HUDEP-2 (cell line): ENCODE data around the gene EPHA1.
A peak's percentile ranks its signal among the peaks of the same experiment; 100 is the strongest.

ENCODE experiments used
- DNase-seq, 76 experiments: peaks; one replicate each; lab custom pipeline; 2025; ENCODE audit not compliant: unreplicated experiment in 76 of 76; lab: John Stamatoyannopoulos, UW

Gene EPHA1

GRCh38 chr7:143375298-143376034, 33.2 kb downstream of the EPHA1 start:
- DNase-seq, result no peak

GRCh38 chr7:143374561-143374960, 34.1 kb downstream of the EPHA1 start:
- no peak for DNase-seq

DNA sequence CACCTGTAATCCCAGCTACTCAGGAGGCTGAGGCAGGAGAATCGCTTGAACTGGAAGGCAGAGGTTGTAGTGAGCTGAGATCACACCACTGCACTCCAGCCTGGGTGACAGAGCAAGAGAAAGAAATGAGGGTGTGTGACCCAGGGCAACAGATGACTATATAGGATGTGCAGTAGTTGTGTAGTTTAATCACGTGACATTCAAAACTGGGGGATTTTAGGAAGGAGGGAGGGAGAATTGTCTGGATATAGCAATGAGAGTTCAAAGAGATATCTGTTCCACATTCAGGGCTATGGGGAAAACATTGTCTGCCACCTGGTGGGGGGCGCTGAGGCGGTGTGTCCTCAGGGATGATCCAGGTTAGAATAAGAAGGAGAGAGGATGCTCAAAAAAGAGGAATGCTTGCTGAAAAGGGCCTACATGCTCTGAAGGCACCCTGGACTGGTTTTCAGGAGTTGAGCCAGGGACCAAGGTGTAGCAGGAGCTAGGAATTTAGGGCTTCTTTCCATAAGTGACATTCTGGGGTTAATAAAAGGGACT, 35.3 kb downstream of the EPHA1 start:
- DNase-seq, result no peak

DNA sequence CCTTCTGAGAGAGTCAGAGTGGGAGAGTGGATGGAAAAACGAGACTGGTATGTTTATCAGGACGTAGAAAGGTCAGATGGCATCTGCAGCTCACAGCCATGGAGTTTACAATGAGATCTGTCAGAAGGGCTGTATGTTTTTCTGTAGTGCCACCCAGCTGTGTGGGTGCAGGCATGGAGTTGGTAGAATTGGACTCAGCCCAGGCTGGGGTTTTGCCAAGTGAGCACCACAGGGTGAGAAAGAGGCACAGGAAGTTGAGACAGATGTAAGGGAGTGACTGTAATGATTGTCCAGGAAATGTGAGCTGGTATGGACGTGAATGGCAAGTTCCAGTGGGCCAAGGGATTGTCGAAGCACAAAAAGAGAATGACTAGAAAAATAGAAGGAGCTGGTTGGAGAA, 36.6 kb downstream of the EPHA1 start:
- peak in 69 of 76 experiments; percentile 6 to 86 (median 60) for DNase-seq

GRCh38 chr7:143369678-143370651, 38.7 kb downstream of the EPHA1 start:
- no peak for DNase-seq

GRCh38 chr7:143368387-143368786, 40.3 kb downstream of the EPHA1 start:
- no peak for DNase-seq

- DNase-seq, result no peak
These were observed 40.7 kb downstream of the EPHA1 start for GRCh38 chr7:143367972-143368371.

DNA sequence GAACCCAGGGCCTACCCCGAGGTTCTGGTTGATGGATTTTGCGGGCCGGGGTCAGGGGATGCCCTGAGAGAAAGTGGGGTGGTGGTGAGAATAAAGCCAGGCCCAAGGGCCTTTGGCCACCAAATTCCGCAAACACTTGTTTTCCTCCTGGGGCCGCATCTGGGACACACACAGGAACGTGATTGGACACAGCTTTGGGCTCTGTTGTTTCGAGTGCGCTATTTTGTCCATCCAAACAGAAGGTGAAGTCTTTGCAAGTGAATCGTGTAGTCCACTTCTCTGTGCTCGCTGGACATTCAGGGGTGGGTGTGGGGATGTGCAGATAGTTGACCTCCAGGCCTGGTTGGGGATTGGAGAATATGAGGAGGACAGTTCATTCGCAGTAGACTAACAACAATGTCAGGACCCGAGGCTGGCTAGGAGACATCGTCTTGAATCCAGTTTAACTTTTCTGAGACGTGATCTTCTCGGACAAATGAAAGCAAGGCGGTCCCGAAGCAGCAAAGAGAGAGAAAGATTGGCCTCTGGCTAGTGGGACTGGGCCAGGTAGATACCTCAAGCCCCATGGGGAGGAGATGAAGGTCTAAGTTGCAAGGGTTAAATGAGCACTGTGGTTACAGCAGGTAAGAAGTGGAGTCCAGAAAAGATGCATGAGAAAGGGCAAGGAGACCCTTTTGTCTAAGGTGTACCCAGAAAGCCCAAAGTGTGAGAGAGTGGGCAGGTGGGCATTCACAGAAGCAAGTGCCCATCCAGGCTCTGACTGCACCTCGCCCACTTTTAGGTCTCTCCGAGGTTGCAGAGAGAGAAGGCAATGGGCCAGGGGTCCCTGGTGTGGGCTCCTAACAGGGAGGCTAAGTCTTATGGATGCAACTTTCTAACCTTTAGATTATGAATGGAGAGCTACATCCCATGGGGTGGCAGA, 45.4 kb downstream of the EPHA1 start:
- DNase-seq, result no peak

DNA sequence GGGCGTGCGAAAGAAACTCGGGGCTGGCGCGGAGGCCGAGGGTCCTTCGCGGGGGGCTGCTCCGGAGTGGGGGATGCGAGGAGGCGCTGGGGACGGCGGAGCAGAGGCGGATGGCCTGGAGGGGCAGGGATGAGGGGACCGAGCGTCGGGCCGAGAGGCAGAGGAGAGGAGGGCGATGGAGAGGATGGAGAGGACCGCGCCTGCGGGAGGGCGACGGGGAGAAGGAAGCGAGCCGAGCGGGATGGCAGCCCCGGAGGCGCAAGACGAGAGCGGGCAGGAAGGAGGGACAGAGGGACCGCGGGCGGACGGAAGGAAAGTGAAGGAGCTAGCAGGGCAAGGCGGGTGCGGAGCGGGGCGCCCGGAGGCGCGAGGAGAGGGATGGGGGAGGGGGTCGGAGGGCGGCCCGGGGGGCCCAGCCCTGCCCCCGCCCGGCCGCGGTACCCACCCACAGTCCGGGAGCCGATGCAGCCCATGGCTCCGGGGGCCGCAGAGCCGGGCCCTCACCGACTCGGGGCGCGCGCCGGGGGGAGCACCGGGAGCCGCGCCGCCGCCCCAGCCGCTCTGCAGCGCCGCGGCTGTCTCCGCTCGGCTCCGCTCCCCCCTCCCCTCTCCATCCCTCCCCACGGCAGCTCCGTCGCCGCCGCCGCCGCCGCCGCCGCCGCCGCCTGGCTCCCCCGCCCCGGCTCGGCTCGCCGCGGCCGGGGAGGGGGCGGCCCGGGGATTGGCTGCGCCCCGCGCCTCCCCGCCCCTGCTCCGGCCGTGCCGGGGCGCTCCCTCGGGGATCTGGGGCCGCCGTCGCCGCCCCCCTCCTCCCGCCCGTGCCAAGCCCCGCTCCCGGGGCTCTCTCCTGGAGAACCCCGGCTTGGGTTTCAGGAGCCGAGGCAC, 46.3 kb downstream of the EPHA1 start, which contains the start of gene FAM131B:
TSS of gene FAM131B (minus strand) at position 583 of the 885 bp plus-strand sequence. CDS start at position 473, 110 bp downstream.
- no peak for DNase-seq

- DNase-seq, result no peak
These were observed 47.0 kb downstream of the EPHA1 start for GRCh38 chr7:143361552-143362130.

- DNase-seq, result no peak
These were observed 47.7 kb downstream of the EPHA1 start for GRCh38 chr7:143360788-143361551.

DNA sequence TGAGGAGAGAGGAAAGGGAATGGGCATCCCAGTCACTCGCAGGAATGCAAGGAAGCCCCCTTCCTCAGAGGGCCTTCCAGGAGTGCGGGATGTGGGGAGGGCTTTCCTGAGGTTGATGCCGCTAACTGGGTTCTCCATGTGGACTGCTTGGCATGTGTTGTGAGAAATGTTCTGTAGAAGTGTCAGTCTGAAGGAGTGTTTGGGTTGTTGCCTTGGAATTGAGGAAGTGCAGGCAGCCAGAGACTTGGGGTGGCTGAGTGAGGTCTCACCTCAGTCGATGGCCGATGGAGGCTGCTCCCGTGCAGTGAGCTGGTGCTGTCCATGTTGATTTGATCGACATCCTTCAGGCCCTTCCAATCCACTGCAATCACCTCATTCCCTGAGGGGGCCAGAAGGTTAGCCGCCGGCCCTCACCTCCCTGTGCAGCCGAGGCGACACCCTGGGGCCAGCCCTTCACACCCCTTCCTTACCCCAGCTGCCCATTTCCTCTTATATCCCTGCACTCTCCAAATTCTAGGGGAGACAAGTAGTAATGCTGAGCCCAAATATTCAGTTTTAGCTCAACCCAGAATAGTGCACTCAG, 48.8 kb downstream of the EPHA1 start:
- DNase-seq, result no peak

GRCh38 chr7:143358626-143359025, 50.0 kb downstream of the EPHA1 start:
- DNase-seq, result no peak

DNA sequence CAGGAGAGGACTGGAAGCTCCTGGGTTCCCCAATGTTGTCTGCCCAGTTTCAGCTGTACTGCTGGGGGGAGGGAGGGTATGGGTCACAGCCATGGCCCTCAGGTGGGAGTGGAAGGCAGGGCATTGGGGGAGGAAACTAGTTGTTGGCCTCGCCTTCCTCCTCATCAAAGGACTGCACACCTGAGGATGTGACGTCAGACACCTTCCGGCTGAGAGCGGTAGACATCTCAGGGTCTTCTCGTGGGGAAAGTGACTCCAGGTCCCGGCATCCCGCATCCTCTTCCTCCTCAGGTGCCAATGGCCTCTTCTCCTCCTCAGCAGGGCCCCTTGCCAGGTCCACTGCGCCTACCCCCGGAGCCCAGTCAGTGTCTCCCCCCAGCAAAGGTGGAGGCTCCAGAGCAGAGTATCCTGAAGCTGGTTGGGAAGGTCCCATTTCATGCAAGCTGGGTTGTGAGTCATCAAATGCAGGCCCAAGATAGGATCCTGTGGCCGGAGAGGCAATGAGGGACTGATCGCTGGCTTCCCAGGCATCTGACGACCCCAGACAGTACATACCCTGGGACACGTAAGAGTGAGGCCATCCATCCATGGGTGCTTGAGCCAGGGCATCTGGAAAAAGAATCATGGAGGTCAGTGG, 52.1 kb downstream of the EPHA1 start:
- no peak for DNase-seq

- no peak for DNase-seq
These were observed 52.9 kb downstream of the EPHA1 start for GRCh38 chr7:143355450-143356385.

- DNase-seq, result no peak
These were observed 53.7 kb downstream of the EPHA1 start for GRCh38 chr7:143354965-143355364.
